HG03159 (cell line): Measurements from ENCODE around the gene TRPC4.

Experiments
- ATAC-seq: cut with Tn5 transposase; IDR thresholded peaks from one replicate; pipeline ENCODE4 v1.9.1; 2021; ENCODE audit warnings: mild to moderate bottlenecking, moderate library complexity; ENCODE audit not compliant: unreplicated experiment

The TRPC4 gene

GRCh38 chr13:37869756-37870488 is at the start of gene TRPC4:
Gene TRPC4 (minus strand): TSS chr13:37869772. CDS start chr13:37783333, 86,439 bp downstream.
- ATAC-seq, result no peak

DNA sequence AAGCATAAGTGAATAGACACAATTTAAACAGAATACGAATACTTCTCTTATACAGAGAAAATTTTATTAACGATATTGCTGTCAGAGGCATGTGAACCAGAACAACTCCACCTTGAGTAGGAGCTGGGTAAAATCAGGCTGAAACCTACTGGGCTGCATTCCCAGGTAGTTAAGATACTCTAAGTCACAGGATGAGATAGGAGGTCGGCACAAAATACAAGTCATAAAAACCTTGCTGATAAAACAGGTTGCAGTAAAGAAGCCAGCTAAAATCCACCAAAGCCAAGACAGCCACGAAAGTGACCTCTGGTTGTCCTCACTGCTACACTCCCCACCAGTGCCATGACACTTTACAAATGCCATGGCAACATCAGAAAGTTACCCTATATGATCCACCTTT is 49.2 kb upstream of the TRPC4 start:
- no peak for ATAC-seq

DNA sequence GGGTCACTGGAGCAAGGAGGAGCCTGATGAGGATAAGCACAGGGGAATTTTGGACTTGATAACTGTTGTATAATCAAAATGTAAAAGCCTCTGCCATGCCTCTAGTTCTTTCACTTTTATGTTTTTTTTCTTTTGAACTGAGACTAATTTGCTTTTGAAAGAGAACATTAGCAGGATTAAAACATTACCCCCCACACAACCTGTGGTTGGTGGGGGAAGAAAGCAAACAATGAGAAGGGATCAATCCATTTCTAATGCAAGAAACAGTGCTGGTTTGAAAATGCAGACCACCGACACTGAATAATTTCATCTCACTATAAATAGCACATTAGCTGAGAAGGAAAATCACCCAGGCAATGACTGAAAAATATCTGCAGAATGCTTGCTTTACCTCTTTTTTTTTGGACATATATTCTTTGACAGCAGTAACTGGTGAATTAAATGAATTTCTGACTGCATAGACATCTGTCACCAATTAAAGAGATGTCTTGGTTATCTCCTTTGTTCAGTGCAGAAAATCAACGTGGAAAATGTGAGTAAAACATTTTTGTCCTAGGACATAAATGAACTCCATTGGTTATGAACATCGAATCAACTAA is 48.6 kb upstream of the TRPC4 start:
- ATAC-seq, result no peak

DNA sequence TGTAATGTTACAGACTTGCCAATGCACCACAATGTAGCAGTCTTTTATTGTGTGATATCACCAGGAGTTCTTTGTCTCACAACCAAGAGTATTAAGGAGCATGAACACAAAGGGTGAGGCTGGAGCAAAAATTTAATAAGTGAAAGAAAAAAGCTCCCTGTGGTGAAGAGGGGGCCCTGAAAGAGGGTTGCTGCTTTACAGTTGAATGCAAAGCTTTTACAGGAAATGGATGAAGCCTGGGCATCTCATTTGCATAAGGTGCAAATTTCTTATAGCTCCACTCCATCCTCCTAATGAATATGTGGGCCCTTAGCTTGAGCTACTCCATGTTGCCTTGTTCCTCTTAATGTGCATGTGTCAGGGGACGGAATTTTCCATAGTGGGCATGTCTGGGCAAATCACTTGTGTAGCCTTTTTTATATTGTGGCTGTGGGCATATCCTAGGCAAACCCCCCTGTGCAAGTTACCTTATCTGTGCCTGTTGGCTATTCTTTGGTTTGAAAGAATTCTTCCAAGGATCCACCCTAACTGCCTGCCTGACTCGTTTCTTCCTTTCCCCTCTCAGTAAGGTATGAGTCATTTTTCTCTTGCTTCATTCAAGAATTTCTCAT is 45.3 kb upstream of the TRPC4 start:
- ATAC-seq, result no peak

GRCh38 chr13:37910790-37911189 is 41.2 kb upstream of the TRPC4 start:
- no peak for ATAC-seq

- ATAC-seq, result no peak
Measured at GRCh38 chr13:37906880-37907279, 37.3 kb upstream of the TRPC4 start.

GRCh38 chr13:37905736-37906135 is 36.2 kb upstream of the TRPC4 start:
- ATAC-seq, result no peak

- ATAC-seq, result no peak
Measured at GRCh38 chr13:37899753-37900152, 30.2 kb upstream of the TRPC4 start.

- ATAC-seq, result no peak
Measured at GRCh38 chr13:37893321-37893720, 23.7 kb upstream of the TRPC4 start.

- ATAC-seq, result no peak
Measured at GRCh38 chr13:37889820-37890219, 20.2 kb upstream of the TRPC4 start.

DNA sequence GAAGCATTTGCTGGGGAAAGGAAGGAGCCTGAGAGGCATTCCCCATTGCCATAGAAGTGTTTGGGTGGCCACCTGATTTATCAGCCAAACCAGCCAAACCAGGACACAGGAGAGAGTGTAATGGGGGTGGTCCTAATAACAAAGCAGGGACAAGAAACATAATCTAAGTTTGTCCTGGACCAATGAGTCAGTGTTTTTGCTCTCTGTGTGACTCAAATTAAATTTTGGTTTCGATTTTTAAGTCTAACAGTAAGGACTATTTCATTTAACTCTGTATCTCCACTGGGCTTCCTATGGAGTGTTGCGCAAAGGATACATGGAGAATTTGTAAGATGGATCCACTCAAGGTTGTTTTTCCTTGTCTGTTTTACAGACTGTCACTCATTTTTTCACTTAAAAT is 19.5 kb upstream of the TRPC4 start:
- ATAC-seq, result no peak

- ATAC-seq, result no peak
Measured at GRCh38 chr13:37886879-37887278, 17.3 kb upstream of the TRPC4 start.

DNA sequence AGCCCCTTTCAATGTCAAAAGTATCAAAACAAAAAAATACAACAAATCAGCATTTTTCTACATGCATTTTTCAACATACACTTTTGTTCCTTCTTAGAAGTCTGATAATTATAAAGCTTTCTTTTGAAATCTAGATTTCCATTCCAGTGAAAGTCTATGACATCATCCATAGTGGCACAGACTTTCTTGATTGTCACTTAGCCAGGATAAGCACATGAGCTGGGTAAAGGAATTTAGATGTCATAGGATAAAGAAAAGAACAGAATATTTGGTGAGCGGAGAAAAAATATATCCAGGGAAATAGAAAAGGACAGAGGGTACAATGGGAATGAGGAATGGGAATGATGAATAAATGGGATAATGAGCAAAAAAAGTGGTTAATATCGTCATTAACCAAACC is 15.1 kb upstream of the TRPC4 start:
- ATAC-seq, result no peak

GRCh38 chr13:37884026-37884425 is 14.5 kb upstream of the TRPC4 start:
- no peak for ATAC-seq

DNA sequence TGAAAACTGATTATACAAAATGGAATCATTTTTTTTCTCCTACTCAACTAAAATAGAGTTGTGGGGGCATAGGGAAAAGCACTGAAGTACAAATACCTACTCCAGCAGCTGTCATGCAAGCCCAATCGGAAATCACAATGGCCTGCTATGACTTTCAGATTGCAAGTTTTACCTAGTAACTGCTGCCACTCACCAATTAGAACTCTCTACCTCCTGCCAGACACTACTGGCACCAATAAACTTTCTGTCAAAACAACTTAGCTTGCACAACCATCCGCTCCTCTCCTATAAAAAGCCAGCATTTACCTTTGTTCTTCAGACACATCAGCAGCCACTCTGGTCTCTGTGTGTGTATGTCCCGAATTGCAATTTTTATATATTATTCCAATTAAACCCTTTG is 9.3 kb upstream of the TRPC4 start:
- no peak for ATAC-seq

GRCh38 chr13:37878496-37878895 is 8.9 kb upstream of the TRPC4 start:
- no peak for ATAC-seq

DNA sequence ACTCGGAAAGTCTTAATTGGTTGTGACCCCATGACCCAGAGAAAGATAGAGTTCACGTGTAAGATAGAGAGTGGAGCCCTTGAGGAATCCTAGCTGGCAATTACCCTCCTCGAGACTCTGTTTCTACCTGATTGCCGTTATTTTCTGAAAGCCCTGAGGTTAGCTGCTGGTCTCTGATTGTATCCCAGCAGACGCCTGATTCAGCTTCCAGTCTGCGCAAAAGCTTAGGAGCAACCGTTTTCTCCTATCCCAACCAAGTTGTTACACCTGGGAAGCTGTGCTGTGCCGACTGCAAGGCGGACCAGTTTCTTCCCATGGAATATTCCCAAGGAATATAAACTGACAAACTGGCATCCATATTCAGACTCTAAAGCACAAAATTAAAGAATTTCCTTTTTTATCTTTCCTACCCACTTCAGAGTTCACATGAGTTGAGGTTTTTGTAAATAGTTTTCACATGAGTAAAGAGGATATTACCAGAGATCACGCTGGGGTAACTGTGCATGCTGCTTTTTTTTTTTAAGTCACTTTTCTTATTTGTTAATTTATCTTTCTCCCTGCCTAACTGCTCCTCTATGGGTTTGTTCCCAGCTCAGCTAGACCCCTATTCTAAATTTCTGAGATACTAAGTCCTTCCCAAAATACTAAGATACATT is 1.5 kb upstream of the TRPC4 start:
- ATAC-seq, result no peak

- ATAC-seq, result no peak
Measured at GRCh38 chr13:37870489-37870845, 895 bp upstream of the TRPC4 start.

DNA sequence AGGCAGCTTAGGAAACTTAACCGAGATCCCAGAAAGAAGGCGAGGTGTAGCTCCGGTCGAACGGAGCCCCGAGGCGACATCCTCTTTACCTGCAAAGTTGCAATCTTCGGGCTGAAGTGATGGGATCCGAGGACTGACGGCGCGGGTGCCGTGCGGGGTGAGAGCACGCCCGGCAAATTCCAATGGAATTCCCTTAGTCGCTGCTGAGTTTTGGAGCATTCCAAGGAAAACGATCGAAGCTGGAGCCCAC is 141 bp downstream of the TRPC4 start:
- no peak for ATAC-seq

GRCh38 chr13:37868691-37869505 is 674 bp downstream of the TRPC4 start:
- ATAC-seq, result no peak

DNA sequence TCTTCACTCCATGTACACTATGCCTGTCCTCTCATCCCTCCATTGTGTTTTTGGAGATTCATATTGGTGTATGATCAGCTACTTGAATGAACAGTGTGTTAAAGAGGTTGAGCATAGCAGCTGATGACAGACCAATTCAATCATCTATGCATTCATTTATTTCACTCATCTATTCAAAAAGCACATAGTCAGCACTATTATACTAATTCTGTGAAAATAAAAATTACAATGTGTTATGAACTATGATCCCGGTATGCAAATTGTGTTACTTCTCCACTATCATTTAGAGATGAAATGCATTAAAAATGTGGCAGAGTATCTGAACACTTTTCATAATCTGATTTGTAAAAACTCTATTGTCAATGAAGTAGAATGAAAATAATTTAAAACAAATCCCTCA is 5.9 kb downstream of the TRPC4 start:
- ATAC-seq, result no peak
